ENCODE results near the gene TIGD6. TPM values are rescaled to one million over a fixed set of nuclear protein-coding genes. Genes with fewer than 3 reads are reported as not detected.
A peak's percentile ranks its signal among the peaks of the same experiment; 100 is the strongest.

TIGD6 gene
- total RNA-seq, 1 experiment from 2014 or later = 3.8 TPM

GRCh38 chr5:149969181-149969930 lies 31.1 kb downstream of the TIGD6 start:
- no peaks in the 10 kb centered on the region for H3K4me1 ChIP-seq
- 0 out of 2 replicates have a peak, but pooled peaks cover 4% of the 10 kb centered on the region for H3K36me3 ChIP-seq
- DNase-seq = no peak
- H3K27ac ChIP-seq = no peak overlapping the region
- H3K9me3 ChIP-seq (replicated peaks) = no peaks in the 10 kb centered on the region
- no peaks in the 10 kb centered on the region for H3K27me3 ChIP-seq
- no peak overlapping the region for H3K4me3 ChIP-seq

GRCh38 chr5:149966946-149967345 lies 33.5 kb downstream of the TIGD6 start:
- H3K27me3 ChIP-seq = no peaks in the 10 kb centered on the region
- H3K4me3 ChIP-seq = no peak overlapping the region
- H3K9me3 ChIP-seq (replicated peaks) = no peaks in the 10 kb centered on the region
- H3K27ac ChIP-seq = no peak overlapping the region
- DNase-seq = no peak
- H3K36me3 ChIP-seq = 0 out of 2 replicates have a peak, but pooled peaks cover 4% of the 10 kb centered on the region
- H3K4me1 ChIP-seq = no peaks in the 10 kb centered on the region

- H3K36me3 ChIP-seq = 0 out of 2 replicates have a peak, but pooled peaks cover 4% of the 10 kb centered on the region
- DNase-seq = no peak
- no peaks in the 10 kb centered on the region for H3K27me3 ChIP-seq
- H3K4me1 ChIP-seq = peaks cover 10% of the 10 kb centered on the region; the same call in 1 of the 2 replicates
- H3K9me3 ChIP-seq (replicated peaks) = no peaks in the 10 kb centered on the region
- no peak overlapping the region for H3K4me3 ChIP-seq
- H3K27ac ChIP-seq = no peak overlapping the region
Measured at GRCh38 chr5:149963729-149964128, 36.7 kb downstream of the TIGD6 start.

- no peak overlapping the region for H3K4me3 ChIP-seq
- peaks cover 17% of the 10 kb centered on the region; the same call in 1 of the 2 replicates for H3K4me1 ChIP-seq
- H3K9me3 ChIP-seq (replicated peaks) = no peaks in the 10 kb centered on the region
- H3K27me3 ChIP-seq = no peaks in the 10 kb centered on the region
- 0 out of 2 replicates have a peak, but pooled peaks cover 4% of the 10 kb centered on the region for H3K36me3 ChIP-seq
- no peak for DNase-seq
- no peak overlapping the region for H3K27ac ChIP-seq
Measured at GRCh38 chr5:149962601-149963300, 37.7 kb downstream of the TIGD6 start.

- Histone ChIP-seq H3K4me1 (peaks cover 23% of the 10 kb centered on the region), H3K27me3 (no peaks in the 10 kb centered on the region), H3K27ac (no peak overlapping the region), H3K4me3 (peak overlapping the region; percentile 76), H3K36me3 (0 out of 2 replicates have a peak, but pooled peaks cover 2% of the 10 kb centered on the region), H3K9me3 (replicated peaks) (no peaks in the 10 kb centered on the region)
- peak; percentile 43 to 69 for DNase-seq
Measured at GRCh38 chr5:149961957-149962409, 38.5 kb downstream of the TIGD6 start.

GRCh38 chr5:149961186-149961685 lies 39.2 kb downstream of the TIGD6 start:
- H3K36me3 ChIP-seq = no peaks in the 10 kb centered on the region
- H3K27ac ChIP-seq = peak overlapping the region; percentile 72
- H3K27me3 ChIP-seq = no peaks in the 10 kb centered on the region
- DNase-seq = no peak
- peak overlapping the region; percentile 76 for H3K4me3 ChIP-seq
- H3K9me3 ChIP-seq (replicated peaks) = no peaks in the 10 kb centered on the region
- H3K4me1 ChIP-seq = peaks cover 28% of the 10 kb centered on the region

GRCh38 chr5:149960272-149961185 lies 39.9 kb downstream of the TIGD6 start, which contains the start of gene SLC26A2:
TSS of gene SLC26A2 (plus strand) at chr5:149960758. CDS start at chr5:149977653, 16,895 bp downstream.
- peak; percentile 98 to 99 for DNase-seq
- no peaks in the 10 kb centered on the region for H3K9me3 ChIP-seq (replicated peaks)
- no peaks in the 10 kb centered on the region for H3K36me3 ChIP-seq

GRCh38 chr5:149959406-149960236 lies 40.8 kb downstream of the TIGD6 start:
- Histone ChIP-seq H3K4me1 (peaks cover 31% of the 10 kb centered on the region), H3K9me3 (replicated peaks) (no peaks in the 10 kb centered on the region), H3K27me3 (no peaks in the 10 kb centered on the region), H3K27ac (peak overlapping the region; percentile 72), H3K4me3 (peak overlapping the region; percentile 76), H3K36me3 (no peaks in the 10 kb centered on the region)
- peak; percentile 28 to 66 for DNase-seq

More at GRCh38 chr5:149960272-149961185, 39.9 kb downstream of the TIGD6 start, which contains the start of gene SLC26A2:
- Histone ChIP-seq H3K4me1 (peaks cover 28% of the 10 kb centered on the region), H3K27ac (peak within 1 kb of the TSS; percentile 72), H3K27me3 (no peaks in the 10 kb centered on the region), H3K4me3 (peak within 1 kb of the TSS; percentile 76)

GRCh38 chr5:149957855-149958254 lies 42.6 kb downstream of the TIGD6 start:
- no peaks in the 10 kb centered on the region for H3K9me3 ChIP-seq (replicated peaks)
- peak overlapping the region; percentile 72 for H3K27ac ChIP-seq
- peak overlapping the region; percentile 76 for H3K4me3 ChIP-seq
- peaks cover 36% of the 10 kb centered on the region for H3K4me1 ChIP-seq
- DNase-seq = peak; percentile 91 to 94
- H3K36me3 ChIP-seq = no peaks in the 10 kb centered on the region
- no peaks in the 10 kb centered on the region for H3K27me3 ChIP-seq

- Histone ChIP-seq H3K9me3 (replicated peaks) (no peaks in the 10 kb centered on the region), H3K4me1 (peaks cover 36% of the 10 kb centered on the region), H3K36me3 (no peaks in the 10 kb centered on the region), H3K4me3 (no peak overlapping the region), H3K27me3 (no peaks in the 10 kb centered on the region), H3K27ac (peak overlapping the region; percentile 72; the same call in 1 of the 2 replicates)
- no peak for DNase-seq
Measured at GRCh38 chr5:149956685-149957084, 43.8 kb downstream of the TIGD6 start.

GRCh38 chr5:149954798-149955197 lies 45.7 kb downstream of the TIGD6 start:
- H3K4me3 ChIP-seq = no peak overlapping the region
- DNase-seq = peak in 1 of 2 experiments; percentile 29
- H3K27ac ChIP-seq = no peak overlapping the region
- H3K36me3 ChIP-seq = no peaks in the 10 kb centered on the region
- peaks cover 36% of the 10 kb centered on the region for H3K4me1 ChIP-seq
- 0 out of 2 replicates have a peak, but pooled peaks cover 2% of the 10 kb centered on the region for H3K9me3 ChIP-seq (replicated peaks)
- H3K27me3 ChIP-seq = no peaks in the 10 kb centered on the region

- Histone ChIP-seq H3K4me3 (no peak overlapping the region), H3K4me1 (peaks cover 24% of the 10 kb centered on the region), H3K27me3 (no peaks in the 10 kb centered on the region)
Measured at GRCh38 chr5:149953436-149954121, 46.9 kb downstream of the TIGD6 start.

More at GRCh38 chr5:149953436-149954121, 46.9 kb downstream of the TIGD6 start:
- peak in 1 of 2 experiments; percentile 19 for DNase-seq
- H3K27ac ChIP-seq = no peak overlapping the region; the same call in 1 of the 2 replicates
- 0 out of 2 replicates have a peak, but pooled peaks cover 2% of the 10 kb centered on the region for H3K9me3 ChIP-seq (replicated peaks)
- no peaks in the 10 kb centered on the region for H3K36me3 ChIP-seq

Measured in SJCRH30 (cell line).